Measurements from ENCODE around the gene PPP4R2.

The PPP4R2 gene

DNA sequence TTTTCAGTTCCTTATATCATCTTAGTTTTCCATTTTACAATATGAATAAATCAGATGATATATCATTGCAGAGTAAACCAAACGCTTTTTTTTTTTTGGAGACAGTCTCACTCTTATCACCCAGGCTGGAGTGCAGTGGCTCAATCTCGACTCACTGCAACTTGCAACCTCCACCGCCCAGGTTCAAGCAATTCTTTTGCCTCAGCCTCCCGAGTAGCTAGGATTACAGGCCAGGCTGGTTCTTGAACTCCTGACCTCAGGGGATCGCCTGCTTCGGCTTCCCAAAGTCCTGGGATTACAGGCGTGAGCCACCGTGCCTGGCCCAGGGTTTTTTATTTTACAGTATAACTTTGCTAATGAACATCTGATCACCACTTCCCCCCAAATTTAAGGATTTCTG lies 59.0 kb downstream of the PPP4R2 start:
- H3K36me3 ChIP-seq (ENCODE audit: low read length), result peaks cover 26% of the 10 kb centered on the region
- H3F3A ChIP-seq (ENCODE audit: insufficient read depth), result peaks cover 13% of the 10 kb centered on the region
- no peak for TF ChIP-seq EZH2phosphoT487 (conservative IDR thresholded peaks at IDR 0.05; ENCODE audit: low read length)
- TF ChIP-seq, protein P1, sequence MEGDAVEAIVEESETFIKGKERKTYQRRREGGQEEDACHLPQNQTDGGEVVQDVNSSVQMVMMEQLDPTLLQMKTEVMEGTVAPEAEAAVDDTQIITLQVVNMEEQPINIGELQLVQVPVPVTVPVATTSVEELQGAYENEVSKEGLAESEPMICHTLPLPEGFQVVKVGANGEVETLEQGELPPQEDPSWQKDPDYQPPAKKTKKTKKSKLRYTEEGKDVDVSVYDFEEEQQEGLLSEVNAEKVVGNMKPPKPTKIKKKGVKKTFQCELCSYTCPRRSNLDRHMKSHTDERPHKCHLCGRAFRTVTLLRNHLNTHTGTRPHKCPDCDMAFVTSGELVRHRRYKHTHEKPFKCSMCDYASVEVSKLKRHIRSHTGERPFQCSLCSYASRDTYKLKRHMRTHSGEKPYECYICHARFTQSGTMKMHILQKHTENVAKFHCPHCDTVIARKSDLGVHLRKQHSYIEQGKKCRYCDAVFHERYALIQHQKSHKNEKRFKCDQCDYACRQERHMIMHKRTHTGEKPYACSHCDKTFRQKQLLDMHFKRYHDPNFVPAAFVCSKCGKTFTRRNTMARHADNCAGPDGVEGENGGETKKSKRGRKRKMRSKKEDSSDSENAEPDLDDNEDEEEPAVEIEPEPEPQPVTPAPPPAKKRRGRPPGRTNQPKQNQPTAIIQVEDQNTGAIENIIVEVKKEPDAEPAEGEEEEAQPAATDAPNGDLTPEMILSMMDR (IDR thresholded peaks at IDR 0.05; ENCODE audit: insufficient read depth, low read length, poor library complexity, severe bottlenecking), result no peak
- no peak overlapping the region for H3K4me3 ChIP-seq (ENCODE audit: insufficient read depth, low read length, poor library complexity, severe bottlenecking)
- H3K9me2 ChIP-seq (replicated peaks; ENCODE audit: insufficient read depth, low read length), result no peaks in the 10 kb centered on the region
- no peak overlapping the region for H2AFZ ChIP-seq (ENCODE audit: low read depth, low read length, severe bottlenecking)
- peaks cover 36% of the 10 kb centered on the region for H3K79me2 ChIP-seq (ENCODE audit: insufficient read depth, low read length)
- peaks cover 42% of the 10 kb centered on the region for H4K20me1 ChIP-seq (ENCODE audit: low read depth, low read length)
- no peaks in the 10 kb centered on the region for H3K9me3 ChIP-seq (ENCODE audit: insufficient read depth, low read length)
- no peak overlapping the region for H3K9ac ChIP-seq (ENCODE audit: low read length)
- H3K27ac ChIP-seq (ENCODE audit: low read depth, low read length), result no peak overlapping the region
- H3K27me3 ChIP-seq (ENCODE audit: low read length), result no peaks in the 10 kb centered on the region
- no peak overlapping the region for H3K4me2 ChIP-seq (ENCODE audit: low read depth, low read length, poor library complexity, severe bottlenecking)

DNA sequence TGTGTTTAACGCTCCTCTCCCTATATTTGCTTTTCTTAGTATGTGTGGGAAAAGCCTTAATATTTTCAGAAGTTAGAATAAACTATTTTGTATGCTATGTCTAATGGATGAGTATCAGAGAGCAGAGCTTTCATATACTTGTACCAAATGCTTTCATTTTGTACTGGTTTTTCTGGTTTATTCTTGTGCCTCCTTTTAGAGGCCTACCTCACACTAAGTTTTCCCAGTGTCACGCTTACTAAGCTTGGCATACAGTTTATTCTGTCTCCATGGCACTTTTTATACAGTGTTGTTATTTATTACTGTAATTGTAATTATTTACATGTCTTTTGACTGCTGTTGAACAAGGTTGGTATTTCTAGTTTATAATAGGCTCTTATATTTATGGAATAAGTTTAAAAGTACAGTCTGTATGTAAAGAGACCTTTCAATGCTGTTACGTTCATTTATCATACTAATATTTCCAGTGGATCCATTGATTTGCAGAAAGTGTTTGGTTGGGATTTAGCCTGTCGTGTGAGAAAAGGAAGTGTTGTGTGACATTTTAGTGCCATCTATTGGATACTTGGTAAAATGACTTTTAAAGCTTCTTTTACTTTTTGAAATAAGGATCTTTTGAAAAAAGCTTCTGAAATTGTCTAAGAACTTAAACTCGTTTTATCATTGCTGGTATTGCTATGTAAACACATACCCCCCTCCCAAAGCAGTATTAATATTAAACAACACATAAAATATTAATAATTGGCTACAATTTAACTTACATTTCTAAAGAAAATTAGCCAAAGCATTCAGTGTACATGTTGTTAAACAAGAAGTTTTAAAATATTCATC lies 59.6 kb downstream of the PPP4R2 start:
- H3K4me2 ChIP-seq (ENCODE audit: low read depth, low read length, poor library complexity, severe bottlenecking), result no peak overlapping the region
- H3K9ac ChIP-seq (ENCODE audit: low read length), result no peak overlapping the region
- no peaks in the 10 kb centered on the region for H3K9me3 ChIP-seq (ENCODE audit: insufficient read depth, low read length)
- no peak overlapping the region for H2AFZ ChIP-seq (ENCODE audit: low read depth, low read length, severe bottlenecking)
- no peak overlapping the region for H3K27ac ChIP-seq (ENCODE audit: low read depth, low read length)
- H3F3A ChIP-seq (ENCODE audit: insufficient read depth), result peaks cover 13% of the 10 kb centered on the region
- H3K27me3 ChIP-seq (ENCODE audit: low read length), result no peaks in the 10 kb centered on the region
- peaks cover 27% of the 10 kb centered on the region for H3K36me3 ChIP-seq (ENCODE audit: low read length)
- TF ChIP-seq EZH2phosphoT487 (conservative IDR thresholded peaks at IDR 0.05; ENCODE audit: low read length), result no peak
- TF ChIP-seq, protein P1 (IDR thresholded peaks at IDR 0.05; ENCODE audit: insufficient read depth, low read length, poor library complexity, severe bottlenecking), result peak; percentile 36
- no peak overlapping the region for H3K4me3 ChIP-seq (ENCODE audit: insufficient read depth, low read length, poor library complexity, severe bottlenecking)
- peaks cover 31% of the 10 kb centered on the region for H3K79me2 ChIP-seq (ENCODE audit: insufficient read depth, low read length)
- H3K9me2 ChIP-seq (replicated peaks; ENCODE audit: insufficient read depth, low read length), result no peaks in the 10 kb centered on the region
- peaks cover 45% of the 10 kb centered on the region for H4K20me1 ChIP-seq (ENCODE audit: low read depth, low read length)

GRCh38 chr3:73056845-73057150 lies 60.2 kb downstream of the PPP4R2 start:
- Histone ChIP-seq H3K36me3 (ENCODE audit: low read length) (peaks cover 28% of the 10 kb centered on the region), H3K4me3 (ENCODE audit: insufficient read depth, low read length, poor library complexity, severe bottlenecking) (no peak overlapping the region), H3F3A (ENCODE audit: insufficient read depth) (peaks cover 13% of the 10 kb centered on the region), H3K4me2 (ENCODE audit: low read depth, low read length, poor library complexity, severe bottlenecking) (no peak overlapping the region), H3K9ac (ENCODE audit: low read length) (no peak overlapping the region), H2AFZ (ENCODE audit: low read depth, low read length, severe bottlenecking) (no peak overlapping the region), H3K9me3 (ENCODE audit: insufficient read depth, low read length) (no peaks in the 10 kb centered on the region), H3K79me2 (ENCODE audit: insufficient read depth, low read length) (peaks cover 27% of the 10 kb centered on the region), H3K27ac (ENCODE audit: low read depth, low read length) (no peak overlapping the region), H4K20me1 (ENCODE audit: low read depth, low read length) (peaks cover 45% of the 10 kb centered on the region), H3K9me2 (replicated peaks; ENCODE audit: insufficient read depth, low read length) (no peaks in the 10 kb centered on the region), H3K27me3 (ENCODE audit: low read length) (no peaks in the 10 kb centered on the region)
- TF ChIP-seq, protein P1 (IDR thresholded peaks at IDR 0.05; ENCODE audit: insufficient read depth, low read length, poor library complexity, severe bottlenecking), result no peak
- TF ChIP-seq EZH2phosphoT487 (conservative IDR thresholded peaks at IDR 0.05; ENCODE audit: low read length), result no peak
